NT2/D1 (cell line): ENCODE data around the gene C10orf90.

ENCODE experiments used
- SUZ12 ChIP-seq: IDR thresholded peaks from 2 replicates; pipeline ENCODE4 v1.6.1; 2011; ENCODE audit not compliant: insufficient read length, insufficient read depth; ENCODE audit errors: extremely low read depth
- YY1 ChIP-seq: IDR thresholded peaks from 2 replicates; pipeline ENCODE4 v1.6.1; 2011; ENCODE audit not compliant: insufficient read length, insufficient read depth
- ZNF274 ChIP-seq: IDR thresholded peaks from 2 replicates; pipeline ENCODE4 v1.6.1; 2011; ENCODE audit warnings: mild to moderate bottlenecking, low read depth, low read length

DNA sequence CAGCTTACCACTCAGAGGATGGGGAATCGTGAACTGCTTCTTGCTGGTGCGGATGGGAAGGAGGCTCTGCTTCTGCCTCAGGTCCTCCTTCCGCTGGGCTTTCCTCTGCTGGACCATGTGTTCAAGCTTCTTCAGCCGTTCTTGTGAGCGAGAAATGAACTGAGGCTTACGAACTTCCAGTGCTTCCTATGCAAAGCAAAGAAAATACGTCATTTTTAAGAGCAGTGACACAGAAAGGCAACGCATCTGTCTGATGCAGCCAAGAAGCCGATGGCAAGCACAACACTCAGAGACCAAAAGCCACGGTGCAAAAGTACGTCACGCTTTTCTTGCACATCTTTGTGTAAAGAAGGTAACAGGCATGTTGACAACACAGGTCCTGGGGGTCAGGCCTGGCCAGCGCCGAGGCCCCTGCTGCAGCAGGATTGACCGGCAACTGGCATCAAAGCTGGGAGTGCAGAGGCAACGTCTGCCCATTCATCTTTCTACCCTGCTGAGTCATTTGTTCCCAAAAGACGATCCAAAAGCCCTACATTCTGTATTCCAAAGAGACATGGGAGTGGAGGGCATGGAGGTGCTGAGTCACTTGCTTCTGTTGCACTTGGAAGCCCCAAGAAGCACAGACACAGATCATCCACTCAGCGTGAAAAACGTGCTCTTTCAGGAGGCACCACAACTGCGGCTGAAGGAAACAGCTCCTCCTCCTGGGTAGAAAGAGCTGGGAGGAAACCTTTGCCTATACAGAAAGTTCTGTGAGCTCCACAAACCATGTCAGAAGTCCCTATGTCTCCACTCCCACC lies 211.3 kb downstream of the C10orf90 start:
- no peak for TF ChIP-seq SUZ12
- no peak for TF ChIP-seq ZNF274
- no peak for TF ChIP-seq YY1
